ENCODE data around the gene TMEM163. TPM values are rescaled to one million over a fixed set of nuclear protein-coding genes. Genes with fewer than 3 reads are reported as not detected.

The TMEM163 gene
- total RNA-seq, 1 experiment from 2014 or later = 0.12 TPM

DNA sequence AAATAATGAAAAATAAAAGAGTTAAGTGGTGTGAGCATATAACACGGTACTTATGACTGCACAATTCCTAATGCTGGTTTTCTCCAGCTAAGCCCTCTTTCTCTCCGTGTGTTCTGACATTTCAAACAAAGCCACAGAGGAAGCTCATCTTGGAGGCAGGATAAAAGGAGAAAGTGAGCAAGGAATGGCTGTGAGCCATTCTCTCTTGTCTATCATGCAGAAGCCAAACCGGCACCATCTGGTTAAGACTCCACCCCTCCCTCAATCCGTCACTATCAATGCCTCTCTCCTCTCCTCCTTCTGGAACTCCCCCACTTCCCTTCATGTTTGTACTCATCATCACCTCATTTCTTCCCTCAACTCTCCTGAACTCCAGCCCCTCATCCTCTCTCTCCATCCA is 210.4 kb downstream of the TMEM163 start:
- no peaks in the 10 kb centered on the region for H3K36me3 ChIP-seq (ENCODE audit: control insufficient read depth in 1 of 2, insufficient read depth in 2 of 2, low read length in 2 of 2)
- H4K20me1 ChIP-seq (ENCODE audit: insufficient read depth) = no peaks in the 10 kb centered on the region
- no peak overlapping the region for H3K9ac ChIP-seq (ENCODE audit: low read length)
- no peaks in the 10 kb centered on the region for H3K9me2 ChIP-seq (ENCODE audit: insufficient read depth)
- no peaks in the 10 kb centered on the region for H3K79me2 ChIP-seq (ENCODE audit: insufficient read depth, low read length)
- no peaks in the 10 kb centered on the region for H3K4me1 ChIP-seq (ENCODE audit: control insufficient read depth in 1 of 2, insufficient read depth in 2 of 2, low read length in 2 of 2)
- H3K9me3 ChIP-seq (ENCODE audit: control insufficient read depth in 1 of 2, insufficient read depth in 1 of 2, low read depth in 1 of 2, low read length in 2 of 2) = no peaks in the 10 kb centered on the region
- intact Hi-C loops (cut with micrococcal nuclease) = no loop called here
- BruUV-seq (replicated peaks) = no TSS peak
- TF ChIP-seq POLR2A (IDR thresholded peaks at IDR 0.05; ENCODE audit: borderline replicate concordance, extremely low read depth, insufficient read depth, insufficient read length) (no peak), CBX3 (IDR thresholded peaks at IDR 0.05; ENCODE audit: low read depth) (no peak), ELF1 (IDR thresholded peaks at IDR 0.05; ENCODE audit: borderline replicate concordance, low read depth) (no peak), SRF (IDR thresholded peaks at IDR 0.05; ENCODE audit: low read depth) (no peak), RAD21 (IDR thresholded peaks at IDR 0.05; ENCODE audit: low read depth) (no peak), YY1 (IDR thresholded peaks at IDR 0.05; ENCODE audit: extremely low read depth, insufficient replicate concordance, low read depth, low read length) (no peak), CEBPB (IDR thresholded peaks at IDR 0.05; ENCODE audit: low read depth) (no peak), ZFX (IDR thresholded peaks at IDR 0.05) (no peak), JUND (IDR thresholded peaks at IDR 0.05) (no peak), POLR2AphosphoS5 (IDR thresholded peaks at IDR 0.05; ENCODE audit: low read depth, low read length) (no peak), EZH2phosphoT487 (IDR thresholded peaks at IDR 0.05; ENCODE audit: borderline replicate concordance) (no peak), EGR1 (IDR thresholded peaks at IDR 0.05; ENCODE audit: low read depth) (no peak), SIN3A (IDR thresholded peaks at IDR 0.05; ENCODE audit: low read depth) (no peak), ZNF274 (IDR thresholded peaks at IDR 0.05; ENCODE audit: low read depth, low read length) (no peak)
- TF ChIP-seq, protein P1, sequence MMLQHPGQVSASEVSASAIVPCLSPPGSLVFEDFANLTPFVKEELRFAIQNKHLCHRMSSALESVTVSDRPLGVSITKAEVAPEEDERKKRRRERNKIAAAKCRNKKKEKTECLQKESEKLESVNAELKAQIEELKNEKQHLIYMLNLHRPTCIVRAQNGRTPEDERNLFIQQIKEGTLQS (IDR thresholded peaks at IDR 0.05) = no peak
- TF ChIP-seq, protein P2, sequence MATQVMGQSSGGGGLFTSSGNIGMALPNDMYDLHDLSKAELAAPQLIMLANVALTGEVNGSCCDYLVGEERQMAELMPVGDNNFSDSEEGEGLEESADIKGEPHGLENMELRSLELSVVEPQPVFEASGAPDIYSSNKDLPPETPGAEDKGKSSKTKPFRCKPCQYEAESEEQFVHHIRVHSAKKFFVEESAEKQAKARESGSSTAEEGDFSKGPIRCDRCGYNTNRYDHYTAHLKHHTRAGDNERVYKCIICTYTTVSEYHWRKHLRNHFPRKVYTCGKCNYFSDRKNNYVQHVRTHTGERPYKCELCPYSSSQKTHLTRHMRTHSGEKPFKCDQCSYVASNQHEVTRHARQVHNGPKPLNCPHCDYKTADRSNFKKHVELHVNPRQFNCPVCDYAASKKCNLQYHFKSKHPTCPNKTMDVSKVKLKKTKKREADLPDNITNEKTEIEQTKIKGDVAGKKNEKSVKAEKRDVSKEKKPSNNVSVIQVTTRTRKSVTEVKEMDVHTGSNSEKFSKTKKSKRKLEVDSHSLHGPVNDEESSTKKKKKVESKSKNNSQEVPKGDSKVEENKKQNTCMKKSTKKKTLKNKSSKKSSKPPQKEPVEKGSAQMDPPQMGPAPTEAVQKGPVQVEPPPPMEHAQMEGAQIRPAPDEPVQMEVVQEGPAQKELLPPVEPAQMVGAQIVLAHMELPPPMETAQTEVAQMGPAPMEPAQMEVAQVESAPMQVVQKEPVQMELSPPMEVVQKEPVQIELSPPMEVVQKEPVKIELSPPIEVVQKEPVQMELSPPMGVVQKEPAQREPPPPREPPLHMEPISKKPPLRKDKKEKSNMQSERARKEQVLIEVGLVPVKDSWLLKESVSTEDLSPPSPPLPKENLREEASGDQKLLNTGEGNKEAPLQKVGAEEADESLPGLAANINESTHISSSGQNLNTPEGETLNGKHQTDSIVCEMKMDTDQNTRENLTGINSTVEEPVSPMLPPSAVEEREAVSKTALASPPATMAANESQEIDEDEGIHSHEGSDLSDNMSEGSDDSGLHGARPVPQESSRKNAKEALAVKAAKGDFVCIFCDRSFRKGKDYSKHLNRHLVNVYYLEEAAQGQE (IDR thresholded peaks at IDR 0.05; ENCODE audit: low read depth) = no peak
- DNase-seq (ENCODE audit: low read depth, low spot score) (no peak), ATAC-seq (no peak)
- peaks cover 8% of the 10 kb centered on the region; the same call in 1 of the 2 replicates for H3K27me3 ChIP-seq (ENCODE audit: insufficient read depth, low read length)
- no peak overlapping the region for H3K4me3 ChIP-seq (replicated peaks in 1 of 2; ENCODE audit: low read depth in 1 of 2, low read length in 2 of 2)
- H3K4me2 ChIP-seq (ENCODE audit: low read length) = no peak overlapping the region
- RAD21 ChIA-PET (ENCODE audit: low non-redundant PET in 1 of 2, low total read pairs in 2 of 2, uncharacterized antibody in 2 of 2, unreplicated experiment in 2 of 2) = no interaction called here
- CTCF ChIA-PET = no interaction called here
- POLR2A ChIA-PET = no interaction called here
- no peak overlapping the region for H2AFZ ChIP-seq (ENCODE audit: low read depth, low read length, poor library complexity, severe bottlenecking)
- H3K27ac ChIP-seq (ENCODE audit: low read depth, low read length) = no peak overlapping the region

Measured in HCT116 (cell line).